GM18873 (cell line): ENCODE measurements around the gene FAM171A2.

Source experiments
- ATAC-seq: cut with Tn5 transposase; IDR thresholded peaks from one replicate; pipeline ENCODE4 v1.9.1; 2021; ENCODE audit warnings: mild to moderate bottlenecking, moderate library complexity, moderate number of reproducible peaks; ENCODE audit not compliant: unreplicated experiment, low FRiP score

The FAM171A2 gene

GRCh38 chr17:44362459-44362948 is 1.1 kb downstream of the FAM171A2 start:
- no peak for ATAC-seq

- ATAC-seq, result no peak
Measured at GRCh38 chr17:44361292-44362260, 2.1 kb downstream of the FAM171A2 start.

GRCh38 chr17:44360826-44361225 is 2.8 kb downstream of the FAM171A2 start:
- no peak for ATAC-seq

- no peak for ATAC-seq
Measured at GRCh38 chr17:44360144-44360533, 3.5 kb downstream of the FAM171A2 start.

- no peak for ATAC-seq
Measured at GRCh38 chr17:44359458-44360143, 4.1 kb downstream of the FAM171A2 start.

- ATAC-seq, result no peak
Measured at GRCh38 chr17:44359006-44359405, 4.6 kb downstream of the FAM171A2 start.

- no peak for ATAC-seq
Measured at GRCh38 chr17:44358066-44358465, 5.6 kb downstream of the FAM171A2 start.

GRCh38 chr17:44356241-44356640 is 7.4 kb downstream of the FAM171A2 start:
- ATAC-seq, result no peak

GRCh38 chr17:44355642-44356099 is 8.0 kb downstream of the FAM171A2 start:
- no peak for ATAC-seq

- ATAC-seq, result no peak
Measured at GRCh38 chr17:44354582-44355561, 8.8 kb downstream of the FAM171A2 start.

GRCh38 chr17:44353672-44354331 is 9.9 kb downstream of the FAM171A2 start:
- ATAC-seq, result no peak

GRCh38 chr17:44352828-44353671 is 10.6 kb downstream of the FAM171A2 start:
- ATAC-seq, result no peak

GRCh38 chr17:44351961-44352827 is 11.5 kb downstream of the FAM171A2 start:
- ATAC-seq, result no peak

GRCh38 chr17:44351464-44351863 is 12.2 kb downstream of the FAM171A2 start:
- no peak for ATAC-seq

GRCh38 chr17:44350733-44351226 is 12.9 kb downstream of the FAM171A2 start:
- no peak for ATAC-seq

GRCh38 chr17:44349553-44350070 is 14.0 kb downstream of the FAM171A2 start:
- no peak for ATAC-seq

GRCh38 chr17:44348988-44349364 is 14.7 kb downstream of the FAM171A2 start:
- ATAC-seq, result no peak
